ENCODE measurements around the gene WDR20.
"Not testable (repeated sequence)": the region's sequence is repeated elsewhere in the genome, so short reads cannot be mapped to it uniquely, and the experiment has no call there.

Gene WDR20

DNA sequence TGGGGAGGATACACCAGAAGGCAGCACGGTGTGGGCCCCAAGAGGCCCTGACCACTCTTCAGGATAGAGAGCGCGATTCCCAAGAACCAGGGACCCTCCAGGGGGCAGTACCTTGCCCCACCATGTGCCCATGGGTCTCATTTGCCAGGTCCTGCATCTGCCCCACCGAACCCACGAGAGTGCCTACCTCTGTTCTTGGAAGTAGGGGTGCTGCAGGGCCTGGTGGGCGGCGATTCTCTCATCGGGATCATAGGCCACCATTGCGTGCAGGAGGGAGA lies 92.6 kb downstream of the WDR20 start:
- in situ Hi-C loops (cut with MboI; ENCODE audit: low sequenced_read_pairs), result no loop called here

DNA sequence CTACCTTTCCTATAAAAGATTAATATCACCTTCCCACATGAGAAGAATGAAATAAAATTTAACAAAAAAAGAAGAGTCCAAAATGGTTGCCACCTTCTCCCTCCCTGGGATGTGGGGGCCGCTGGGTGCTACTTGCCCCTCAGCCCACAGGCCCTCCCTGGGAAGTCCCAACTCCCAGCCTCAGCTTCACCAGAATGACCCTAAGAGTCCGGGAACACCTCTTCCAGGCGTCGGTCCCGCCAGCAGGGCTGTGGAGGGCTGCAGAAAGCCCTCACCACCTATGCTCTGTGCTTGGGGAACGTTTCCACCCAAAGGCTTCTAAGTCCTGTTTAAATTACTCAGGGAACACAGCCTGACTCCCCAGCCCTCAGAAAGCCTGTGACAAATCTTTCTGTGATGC lies 93.4 kb downstream of the WDR20 start:
- in situ Hi-C loops (cut with MboI; ENCODE audit: low sequenced_read_pairs), result no loop called here

DNA sequence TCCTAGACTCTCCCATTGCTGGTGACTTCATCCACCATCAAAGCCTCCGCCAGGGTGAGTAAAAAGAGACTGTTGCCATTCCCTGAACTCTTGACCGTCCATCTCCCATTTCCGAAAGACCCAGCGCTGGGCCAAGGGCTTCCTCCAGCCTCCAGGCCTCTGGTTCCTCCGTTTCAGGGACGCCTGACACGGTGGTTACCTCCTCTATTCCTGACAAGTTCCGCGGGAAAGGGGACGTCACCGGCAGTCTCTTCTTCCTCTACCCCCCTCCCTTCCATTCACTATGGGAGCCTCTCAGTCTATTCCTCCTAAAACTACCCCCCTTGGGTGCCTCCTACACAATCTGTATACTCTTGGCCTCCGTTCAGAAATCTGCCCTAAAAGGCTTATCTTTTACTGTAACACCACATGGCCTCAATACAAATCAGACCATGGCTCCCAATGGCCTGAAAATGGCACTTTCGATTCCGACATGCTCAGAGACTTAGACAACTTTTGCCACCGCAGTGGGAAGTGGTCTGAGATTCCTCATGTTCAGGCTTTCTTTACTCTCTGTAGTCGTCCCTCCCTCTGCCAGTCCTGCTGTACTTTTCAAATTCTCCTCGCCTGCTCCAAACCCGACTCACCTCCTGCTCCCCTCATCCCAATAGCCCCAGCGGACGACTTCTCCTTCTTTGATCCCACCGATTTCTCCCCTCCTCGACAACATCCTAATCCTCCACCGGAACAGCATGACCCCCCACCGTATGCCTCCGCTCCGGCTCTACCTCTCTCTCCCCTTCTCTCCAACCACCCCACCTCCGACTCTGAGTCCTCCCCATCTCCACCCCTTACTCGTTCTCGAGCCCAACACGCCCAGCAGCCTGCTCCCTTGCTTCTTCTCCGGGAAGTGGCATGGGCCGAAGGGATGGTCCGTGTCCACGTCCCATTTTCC lies 94.9 kb downstream of the WDR20 start:
- in situ Hi-C loops (cut with MboI; ENCODE audit: low sequenced_read_pairs), result no loop called here

DNA sequence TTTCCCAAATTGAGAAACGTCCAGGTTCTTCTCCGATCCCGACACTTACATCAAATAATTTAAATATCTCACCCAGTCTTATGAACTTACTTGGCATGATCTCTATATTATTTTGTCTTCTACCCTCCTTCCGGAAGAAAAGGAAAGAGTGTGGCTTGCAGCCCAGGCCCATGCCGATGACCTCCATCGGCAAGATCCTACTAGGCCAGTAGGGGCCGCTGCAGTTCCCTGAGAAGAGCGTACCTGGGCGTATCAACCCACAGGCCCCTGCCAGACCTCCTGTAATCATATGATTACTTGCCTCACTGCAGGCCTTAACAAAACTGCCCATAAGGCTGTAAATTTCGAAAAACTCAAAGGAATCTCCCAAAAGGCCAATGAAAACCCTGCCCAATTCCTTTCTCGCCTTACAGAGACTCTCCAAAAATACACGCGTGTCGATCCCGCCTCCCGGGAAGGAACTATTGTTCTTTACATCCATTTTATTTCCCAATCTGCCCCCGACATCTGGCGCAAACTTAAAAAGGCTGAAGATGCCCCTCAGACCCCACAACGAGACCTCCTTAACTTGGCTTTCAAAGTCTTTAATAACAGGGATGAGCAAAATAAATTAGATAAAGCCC lies 95.7 kb downstream of the WDR20 start:
- in situ Hi-C loops (cut with MboI; ENCODE audit: low sequenced_read_pairs), result no loop called here

DNA sequence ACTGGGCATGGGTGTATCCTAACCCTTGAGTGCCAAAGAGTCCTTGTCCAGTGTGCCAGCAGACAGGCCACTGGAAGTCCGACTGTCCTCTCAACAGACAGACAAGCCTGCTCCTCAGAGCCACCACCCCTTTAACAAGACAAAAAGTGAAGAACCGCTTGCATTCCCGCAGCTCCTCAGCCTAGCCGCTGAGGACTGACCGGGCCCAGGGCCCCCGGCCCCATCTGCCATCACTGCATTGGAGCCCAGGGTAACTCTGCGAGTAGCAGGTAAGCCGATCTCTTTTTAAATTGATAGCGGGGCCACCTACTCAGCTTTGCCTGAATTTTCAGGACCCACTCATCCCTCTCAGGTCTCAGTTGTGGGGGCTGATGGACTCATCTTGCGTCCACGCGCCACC lies 96.3 kb downstream of the WDR20 start:
- in situ Hi-C loops (cut with MboI; ENCODE audit: low sequenced_read_pairs), result no loop called here

DNA sequence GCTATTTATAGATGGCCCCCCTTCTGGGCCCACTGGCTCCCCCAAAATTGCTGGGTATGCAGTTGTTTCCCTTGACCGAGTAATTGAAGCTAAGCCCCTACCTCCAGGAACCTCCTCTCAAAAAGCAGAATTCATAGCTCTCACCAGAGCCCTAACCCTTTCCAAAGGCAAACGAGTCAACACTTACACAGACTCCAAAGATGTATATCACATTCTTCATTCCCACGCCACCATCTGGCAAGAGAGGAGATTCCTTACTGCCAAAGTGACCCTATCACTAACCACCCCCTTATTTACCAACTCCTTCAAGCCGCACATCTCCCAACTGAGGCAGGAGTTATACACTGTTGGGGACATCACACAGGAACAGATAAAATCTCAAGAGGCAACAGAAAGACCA lies 98.4 kb downstream of the WDR20 start:
- in situ Hi-C loops (cut with MboI; ENCODE audit: low sequenced_read_pairs), result no loop called here

DNA sequence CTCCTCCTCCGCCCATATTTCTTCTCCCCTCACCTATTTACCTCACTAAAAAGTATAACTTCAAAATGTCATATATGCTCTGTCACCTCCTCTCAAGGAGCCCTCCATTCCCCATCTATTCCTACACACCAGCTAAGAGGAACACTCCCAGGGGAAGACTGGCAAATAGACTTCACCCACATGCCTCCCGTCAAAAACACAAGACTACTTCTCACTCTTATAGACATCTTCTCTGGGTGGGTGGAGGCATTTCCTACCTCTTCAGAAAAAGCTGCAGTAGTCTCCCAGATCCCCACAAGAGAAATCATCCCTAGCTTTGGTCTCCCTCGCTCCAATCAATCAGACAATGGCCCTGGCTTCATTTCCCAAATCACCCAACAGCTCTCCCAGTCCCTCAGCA lies 99.1 kb downstream of the WDR20 start:
- in situ Hi-C loops (cut with MboI; ENCODE audit: low sequenced_read_pairs), result no loop called here

DNA sequence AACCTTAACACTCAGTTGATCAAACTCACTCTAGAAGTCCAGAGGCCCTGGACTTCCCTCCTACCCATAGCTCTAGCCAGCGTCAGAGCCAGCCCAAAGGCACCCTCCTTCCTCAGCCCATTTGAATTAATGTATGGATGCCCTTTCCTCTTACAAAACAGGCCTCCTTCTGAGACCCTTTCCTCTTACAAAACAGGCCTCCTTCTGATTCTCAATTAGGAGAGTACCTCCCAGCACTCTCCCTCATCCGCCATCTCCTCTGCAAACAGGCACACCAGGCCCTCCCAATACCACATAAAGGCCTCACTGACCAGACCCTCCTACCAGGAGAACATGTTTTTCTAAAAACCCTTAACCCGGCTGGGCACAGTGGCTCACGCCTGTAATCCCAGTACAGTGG lies 99.5 kb downstream of the WDR20 start:
- in situ Hi-C loops (cut with MboI; ENCODE audit: low sequenced_read_pairs), result no loop called here

DNA sequence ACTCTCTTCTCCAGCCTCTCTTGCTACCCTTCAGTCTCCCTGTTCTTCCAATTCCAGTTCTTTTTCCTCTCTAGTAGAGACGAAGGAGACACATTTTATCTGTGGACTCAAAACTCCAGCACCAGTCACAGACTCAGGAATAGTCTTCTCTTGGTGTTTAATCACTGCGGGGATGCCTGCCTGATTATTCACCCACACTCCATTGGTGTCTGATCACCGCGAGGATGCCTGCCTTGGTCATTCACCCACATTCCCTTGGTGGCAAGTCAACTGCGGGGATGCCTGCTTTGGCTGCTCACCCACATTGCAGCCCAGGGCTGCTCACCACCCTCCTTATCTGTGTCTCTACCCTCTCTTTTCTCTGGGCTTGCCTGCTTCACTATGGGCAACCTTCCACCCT lies 100.8 kb downstream of the WDR20 start:
- in situ Hi-C loops (cut with MboI; ENCODE audit: low sequenced_read_pairs), result not testable (repeated sequence)

DNA sequence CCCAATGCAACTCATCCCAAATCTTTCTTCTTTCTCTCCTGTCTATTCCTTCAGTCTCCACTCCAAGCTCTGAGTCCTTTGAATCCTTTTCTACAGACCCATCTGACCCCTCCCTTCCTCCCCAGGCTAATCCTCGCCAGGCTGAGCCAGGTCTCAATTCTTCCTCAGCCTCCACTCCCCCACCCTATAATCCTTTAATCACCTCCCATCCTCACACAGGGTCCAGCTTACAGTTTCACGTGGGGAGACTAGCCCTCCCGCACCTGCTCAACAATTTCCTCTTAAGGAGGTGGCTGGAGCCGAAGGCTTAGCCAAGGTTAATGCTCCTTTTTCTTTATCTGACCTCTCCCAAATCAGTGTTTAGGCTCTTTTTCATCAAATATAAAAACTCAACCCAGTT lies 101.5 kb downstream of the WDR20 start:
- in situ Hi-C loops (cut with MboI; ENCODE audit: low sequenced_read_pairs), result no loop called here

DNA sequence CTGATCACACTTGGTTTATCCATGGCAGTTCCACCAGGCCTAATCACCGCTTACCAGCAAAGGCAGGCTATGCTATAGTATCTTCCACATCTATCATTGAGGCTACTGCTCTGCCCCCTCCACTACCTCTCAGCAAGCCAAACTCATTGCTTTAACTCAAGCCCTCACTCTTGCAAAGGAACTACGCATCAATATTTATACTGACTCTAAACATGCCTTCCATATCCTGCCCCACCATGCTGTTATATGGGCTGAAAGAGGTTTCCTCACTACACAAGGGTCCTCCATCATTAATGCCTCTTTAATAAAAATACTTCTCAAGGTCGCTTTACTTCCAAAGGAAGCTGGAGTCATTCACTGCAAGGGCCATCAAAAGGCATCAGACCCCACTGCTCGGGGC lies 104.1 kb downstream of the WDR20 start:
- in situ Hi-C loops (cut with MboI; ENCODE audit: low sequenced_read_pairs), result not testable (repeated sequence)

DNA sequence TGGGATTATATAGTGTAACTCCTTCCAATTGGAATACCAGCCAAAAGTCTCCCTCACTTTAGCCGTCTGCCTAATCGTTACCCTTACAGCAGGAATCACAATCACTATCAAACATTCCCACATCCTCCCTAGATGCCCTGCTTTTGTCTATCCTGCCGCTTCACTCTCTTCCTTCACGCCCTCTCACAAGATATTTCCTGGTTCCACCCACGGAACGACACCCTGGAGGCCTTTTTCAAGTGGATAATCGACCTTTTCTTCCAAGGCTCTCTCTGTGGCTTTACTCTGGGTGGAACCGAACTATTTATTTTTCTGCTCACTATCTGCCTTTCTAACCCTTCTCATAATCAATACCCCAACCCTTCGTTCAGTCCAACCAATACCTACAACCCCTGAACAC lies 106.4 kb downstream of the WDR20 start:
- in situ Hi-C loops (cut with MboI; ENCODE audit: low sequenced_read_pairs), result no loop called here

DNA sequence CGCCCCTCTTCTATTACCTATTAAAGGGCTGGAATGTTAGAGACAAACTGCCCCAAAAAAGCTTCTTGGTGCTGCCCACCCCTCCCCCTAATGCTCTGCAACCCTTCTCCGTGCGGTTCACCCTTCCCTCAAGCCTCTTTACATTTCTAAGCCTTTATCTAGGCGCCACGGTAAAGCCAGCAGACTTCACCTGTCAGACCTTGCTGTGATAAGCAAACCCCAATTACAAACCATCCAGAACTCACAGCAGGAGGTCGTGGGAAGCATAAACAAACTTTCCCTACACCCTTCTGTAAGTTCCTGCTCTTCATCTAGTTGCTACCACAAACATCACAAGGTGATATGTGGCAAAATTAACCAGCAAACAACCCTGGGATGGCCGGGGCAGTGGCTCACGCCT lies 108.4 kb downstream of the WDR20 start:
- in situ Hi-C loops (cut with MboI; ENCODE audit: low sequenced_read_pairs), result no loop called here

DNA sequence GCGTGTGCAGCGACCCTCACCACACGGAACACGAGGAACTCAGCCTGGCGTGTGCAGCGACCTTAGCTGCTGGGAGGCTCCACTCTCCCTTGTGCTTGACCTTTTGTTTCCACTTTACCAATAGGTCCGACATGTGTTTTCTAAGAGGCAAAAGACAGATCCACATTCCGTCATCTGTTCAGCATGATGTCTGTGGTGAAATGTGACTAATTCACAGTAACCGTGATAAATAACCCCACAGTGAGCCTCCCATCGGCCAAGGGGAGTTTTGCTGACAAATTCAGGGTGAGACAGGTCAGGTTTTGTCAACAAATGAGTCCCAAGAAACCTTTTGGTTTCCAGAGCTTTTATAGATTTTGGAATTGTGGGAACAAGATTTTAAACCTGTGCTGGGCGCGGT lies 109.3 kb downstream of the WDR20 start:
- in situ Hi-C loops (cut with MboI; ENCODE audit: low sequenced_read_pairs), result no loop called here

DNA sequence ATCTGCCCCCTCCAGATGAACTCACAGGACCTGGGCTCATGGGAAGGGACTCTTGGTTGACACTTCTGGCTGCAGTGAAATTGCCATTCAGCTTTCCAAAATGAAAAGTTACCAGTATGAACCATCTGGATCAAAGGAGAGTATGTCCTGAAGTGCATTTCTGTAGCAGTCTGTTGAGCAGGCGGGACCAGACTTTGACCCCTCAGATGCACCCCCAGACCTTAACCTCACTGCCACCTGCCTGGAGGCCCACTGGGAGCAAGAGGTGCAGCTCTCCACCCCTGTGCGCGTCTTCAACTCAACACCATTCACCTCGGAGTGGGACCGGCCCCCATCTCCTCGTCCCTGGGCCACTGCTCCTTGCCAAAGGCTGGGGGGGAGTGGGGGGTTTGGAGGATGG lies 110.3 kb downstream of the WDR20 start:
- in situ Hi-C loops (cut with MboI; ENCODE audit: low sequenced_read_pairs), result no loop called here

DNA sequence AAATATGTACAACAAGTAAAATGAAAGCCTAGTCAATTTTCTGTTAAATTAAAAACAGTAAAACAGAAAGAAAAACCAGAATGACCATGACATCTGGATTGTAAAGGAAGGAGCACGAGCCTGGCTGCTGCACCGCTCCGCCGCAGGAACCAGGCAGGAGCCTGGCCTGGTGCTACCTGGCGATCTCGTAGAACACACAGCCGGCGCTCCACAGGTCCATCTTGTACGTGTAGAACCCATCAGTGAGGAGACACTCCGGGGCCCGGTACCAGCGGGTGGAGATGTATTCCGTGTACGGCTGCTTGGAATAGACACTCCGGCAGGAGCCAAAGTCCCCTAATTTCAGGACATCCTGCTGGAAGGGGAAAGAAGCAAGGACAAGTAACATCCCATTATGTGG lies 110.9 kb downstream of the WDR20 start:
- in situ Hi-C loops (cut with MboI; ENCODE audit: low sequenced_read_pairs), result no loop called here

DNA sequence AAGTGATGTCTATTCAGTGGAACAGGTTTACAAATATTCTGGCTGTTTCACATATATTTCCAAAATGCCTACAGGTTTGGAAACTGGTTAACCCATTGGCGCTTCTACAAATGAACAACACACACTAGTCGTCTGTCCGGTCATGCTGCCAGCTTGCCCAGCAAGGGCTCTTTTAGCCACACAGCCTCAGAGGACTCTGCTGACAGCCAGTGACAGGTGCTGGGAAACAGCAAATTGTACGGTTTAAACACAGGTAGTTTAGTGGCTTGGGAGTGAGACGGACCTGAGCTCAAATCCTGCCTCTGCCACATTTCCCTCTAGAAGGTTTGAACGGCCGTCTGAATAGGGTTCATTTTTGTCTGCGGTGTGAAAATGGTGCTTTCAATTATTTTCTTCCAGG lies 111.5 kb downstream of the WDR20 start:
- in situ Hi-C loops (cut with MboI; ENCODE audit: low sequenced_read_pairs), result no loop called here

DNA sequence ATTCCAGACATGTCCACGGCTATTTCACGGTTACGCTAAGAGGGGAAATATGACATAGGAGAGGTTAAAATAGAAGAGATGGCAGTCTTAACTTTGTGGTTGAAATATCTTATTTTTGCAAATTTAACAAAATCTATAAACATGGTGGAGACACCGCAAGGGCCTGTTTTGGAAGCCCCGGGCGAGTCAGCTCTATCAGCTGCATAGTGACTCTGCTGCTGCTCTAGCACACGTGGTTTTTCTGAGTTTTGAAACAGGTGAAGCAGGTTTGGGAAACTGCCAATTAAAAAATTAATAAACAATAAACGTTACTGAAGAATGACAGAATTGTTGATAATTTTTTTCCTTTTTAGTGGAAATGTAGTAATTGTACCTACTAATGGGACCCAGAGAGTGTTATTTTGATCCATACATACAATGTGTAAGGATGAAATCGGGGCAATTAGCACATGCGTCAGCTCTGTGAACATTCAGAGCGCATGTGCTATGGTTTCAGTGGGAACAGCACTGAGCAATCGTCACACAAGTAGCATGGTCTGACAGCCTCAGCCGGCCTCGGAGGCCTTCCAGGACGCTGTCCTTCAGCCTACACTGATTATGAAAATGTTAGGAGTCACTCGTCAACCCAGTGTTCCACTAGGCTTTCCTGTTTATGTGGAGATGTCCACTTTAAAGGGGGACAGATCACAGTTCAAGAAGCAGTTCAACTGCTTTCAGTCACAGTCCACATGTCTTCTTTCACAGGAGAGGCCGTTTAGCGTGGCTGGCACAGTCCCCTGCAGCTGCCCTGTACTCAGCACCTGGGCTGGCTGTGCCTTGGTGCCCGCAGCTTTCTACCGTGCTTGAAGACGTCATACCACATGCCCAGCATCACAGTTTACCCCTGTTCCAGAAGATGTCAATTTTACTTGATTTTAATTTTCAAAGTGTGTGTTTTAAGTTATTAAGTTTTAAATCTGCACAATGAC lies 113.4 kb downstream of the WDR20 start:
- in situ Hi-C loops (cut with MboI; ENCODE audit: low sequenced_read_pairs), result no loop called here

DNA sequence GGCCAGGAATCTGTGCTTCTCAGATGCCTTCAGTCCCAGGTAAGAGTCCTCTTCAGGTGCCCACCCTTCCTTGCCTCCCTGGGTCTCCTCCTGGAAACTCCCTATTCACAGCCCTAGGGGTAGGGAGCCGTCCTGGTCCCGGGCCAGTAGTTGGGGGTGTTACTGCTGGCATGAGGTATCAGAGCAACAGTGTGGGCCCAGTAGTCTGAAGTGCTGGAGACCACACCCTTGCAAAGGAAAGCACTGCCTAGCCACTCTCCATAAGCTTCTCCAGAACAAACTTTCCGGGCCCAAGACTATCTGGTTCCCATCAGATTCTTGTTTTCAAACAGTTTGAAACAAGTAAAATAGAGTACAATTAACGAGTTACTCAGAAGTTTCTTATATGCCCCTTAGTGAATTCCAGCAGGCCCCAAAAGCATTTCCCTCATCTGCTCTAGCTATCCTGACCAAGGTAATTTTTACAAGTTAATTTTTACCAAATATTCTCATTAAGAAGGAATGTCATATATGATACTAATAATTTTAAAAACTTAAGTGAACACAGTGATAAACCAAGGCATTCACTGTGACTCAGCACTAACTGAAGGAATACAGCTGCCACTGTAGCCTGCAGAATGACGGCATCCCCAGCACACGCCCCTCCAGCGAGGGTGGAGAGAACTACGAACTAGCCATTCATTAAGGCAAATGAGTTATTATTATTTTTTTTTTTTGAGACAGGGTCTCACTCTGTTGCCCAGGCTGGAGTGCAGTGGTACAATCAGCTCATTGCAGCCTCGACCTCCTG lies 115.9 kb downstream of the WDR20 start:
- in situ Hi-C loops (cut with MboI; ENCODE audit: low sequenced_read_pairs), result no loop called here

DNA sequence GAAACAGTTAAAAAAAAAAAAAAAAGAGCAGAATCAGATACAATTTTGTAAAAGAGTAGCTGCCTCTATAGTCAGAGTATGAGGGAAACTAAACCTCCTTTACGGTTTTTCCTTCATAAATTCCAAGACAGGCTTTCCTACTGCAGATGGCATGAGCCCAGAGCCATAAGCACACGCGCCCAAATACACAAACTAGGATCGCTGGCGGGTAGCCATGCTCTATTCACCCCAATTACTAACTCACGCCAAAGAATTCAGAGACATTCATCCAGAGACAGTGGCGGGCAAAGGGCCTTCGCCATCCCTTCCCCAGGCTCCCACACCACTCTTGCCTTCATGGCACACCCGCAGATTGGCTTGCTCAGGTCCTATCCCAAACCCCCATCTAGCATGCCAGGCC lies 117.0 kb downstream of the WDR20 start:
- in situ Hi-C loops (cut with MboI; ENCODE audit: low sequenced_read_pairs), result no loop called here

DNA sequence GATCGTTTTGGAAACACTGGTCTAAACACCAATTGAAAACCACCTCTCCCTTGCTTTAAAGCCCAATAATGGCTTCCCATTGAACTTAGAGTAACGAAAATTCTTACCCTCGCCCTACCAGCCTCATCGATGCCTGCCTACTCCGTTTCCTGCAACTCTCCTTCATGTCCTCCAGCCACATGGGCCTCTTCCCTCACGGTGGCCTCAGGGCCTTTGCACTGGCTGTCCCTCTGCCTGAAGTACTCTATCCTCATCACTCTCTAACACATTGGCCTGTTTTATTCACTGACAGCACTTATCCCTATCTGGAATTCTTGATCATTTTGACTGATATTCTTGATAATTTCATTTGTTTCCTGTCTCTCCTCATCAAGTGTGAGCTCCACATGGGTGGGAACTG lies 118.4 kb downstream of the WDR20 start:
- in situ Hi-C loops (cut with MboI; ENCODE audit: low sequenced_read_pairs), result no loop called here
